HepG2 (cell line): ENCODE measurements around the gene STAT5A. TPM values are rescaled to one million over a fixed set of nuclear protein-coding genes. Genes with fewer than 3 reads are reported as not detected.

Experiments
- ATF1 ChIP-seq: IDR thresholded peaks from 2 replicates; pipeline ENCODE4 v1.6.1; 2016; ENCODE audit warnings: mild to moderate bottlenecking, control low read depth
- ETV5 ChIP-seq: IDR thresholded peaks from 2 replicates; pipeline ENCODE4 v1.6.1; 2018; ENCODE audit warnings: missing biosample characterization, missing genetic modification reagents, inconsistent platforms, borderline replicate concordance
- GABPA ChIP-seq, 2 experiments: IDR thresholded peaks; 2 replicates each; pipeline ENCODE4 v1.6.1; 2011 to 2016; ENCODE audit warnings: low read depth in 2 of 2, low read length in 1 of 2, missing biosample characterization in 1 of 2, missing genetic modification characterization in 1 of 2
- KAT8 ChIP-seq: IDR thresholded peaks from 2 replicates; pipeline ENCODE4 v1.6.1; 2016; ENCODE audit warnings: missing genetic modification reagents, missing compliant biosample characterization
- NR3C1 ChIP-seq: sonication (generic); formaldehyde crosslinking; IDR thresholded peaks from 2 replicates; pipeline ENCODE4 v1.4.0; 2020; ENCODE audit warnings: missing genetic modification reagents
- SAP130 ChIP-seq: IDR thresholded peaks from 2 replicates; pipeline ENCODE4 v1.6.1; 2016; ENCODE audit warnings: low read depth
- SMARCE1 ChIP-seq: fragments of 450-650 bp; IDR thresholded peaks from 2 replicates; pipeline ENCODE4 v1.6.1; 2017; ENCODE audit warnings: borderline replicate concordance
- XRCC5 ChIP-seq: fragments of 200-400 bp; formaldehyde crosslinking; optimal IDR thresholded peaks from 2 replicates; pipeline ENCODE3; 2017; ENCODE audit warnings: mild to moderate bottlenecking, low read length
- ZFP37 ChIP-seq: sonication (generic); formaldehyde crosslinking; IDR thresholded peaks from 2 replicates; pipeline ENCODE4 v1.4.0; 2020; ENCODE audit warnings: missing genetic modification reagents, borderline replicate concordance
- ZNF12 ChIP-seq: sonication (generic); formaldehyde crosslinking; IDR thresholded peaks from 2 replicates; pipeline ENCODE4 v1.5.0; 2020; ENCODE audit warnings: missing genetic modification reagents
- polyA plus RNA-seq, 8 experiments: library from polyadenylated mRNA; depleted of rRNA in 3 of 8; stranded (reverse) in 7 of 8; unstranded in 1 of 8; fragments of >200 nt; fragmentation: Illumina TruSeq in 4 of 8; extraction: Trizol in 4 of 8; gene quantifications; 2 replicates each; pipeline versions ENCODE4 v1.2.1 to v1.2.3, GENCODE V29; 2011 to 2016; ENCODE audit warnings: low read depth in 4 of 8, missing spikeins in 1 of 8, mixed read lengths in 1 of 8; ENCODE audit not compliant: insufficient read depth in 1 of 8
- total RNA-seq, 5 experiments: library from RNA; depleted of rRNA; stranded (reverse); fragments of >200 nt; fragmentation: Illumina TruSeq; extraction: Trizol; gene quantifications; 2 replicates each; pipeline ENCODE4 v1.2.3, GENCODE V29; 2016; ENCODE audit warnings: low read depth in 1 of 5
- TF ChIP-seq, protein P1 (sequence below): sonication (generic); formaldehyde crosslinking; IDR thresholded peaks from 2 replicates; pipeline ENCODE4 v1.4.0; 2020; ENCODE audit warnings: missing genetic modification reagents, borderline replicate concordance
- TF ChIP-seq, protein P2 (sequence below): sonication (generic); formaldehyde crosslinking; IDR thresholded peaks from 2 replicates; pipeline ENCODE4 v1.5.1; 2020; ENCODE audit warnings: missing genetic modification reagents, mild to moderate bottlenecking, borderline replicate concordance
- TF ChIP-seq, protein P3 (sequence below): sonication (generic); formaldehyde crosslinking; IDR thresholded peaks from 2 replicates; pipeline ENCODE4 v1.4.0; 2020; ENCODE audit warnings: missing genetic modification reagents
- TF ChIP-seq, protein P4 (sequence below): IDR thresholded peaks from 2 replicates; pipeline ENCODE4 v1.6.1; 2016; ENCODE audit warnings: low read depth, control low read depth
- TF ChIP-seq, protein P5 (sequence below): sonication (generic); formaldehyde crosslinking; IDR thresholded peaks from 2 replicates; pipeline ENCODE4 v1.5.1; 2020; ENCODE audit warnings: mild to moderate bottlenecking, moderate library complexity, missing genetic modification reagents
- TF ChIP-seq, protein P6 (sequence below): sonication (generic); formaldehyde crosslinking; IDR thresholded peaks from 2 replicates; pipeline ENCODE4 v1.8.0; 2022; ENCODE audit warnings: missing genetic modification reagents, mild to moderate bottlenecking, moderate library complexity, borderline replicate concordance

STAT5A gene
- total and polyA plus RNA-seq, 2 of the 13 experiments (the other 11 are each of a cell fraction or from before 2014, with no cell fraction given), result 1.4 to 4.1 TPM

DNA sequence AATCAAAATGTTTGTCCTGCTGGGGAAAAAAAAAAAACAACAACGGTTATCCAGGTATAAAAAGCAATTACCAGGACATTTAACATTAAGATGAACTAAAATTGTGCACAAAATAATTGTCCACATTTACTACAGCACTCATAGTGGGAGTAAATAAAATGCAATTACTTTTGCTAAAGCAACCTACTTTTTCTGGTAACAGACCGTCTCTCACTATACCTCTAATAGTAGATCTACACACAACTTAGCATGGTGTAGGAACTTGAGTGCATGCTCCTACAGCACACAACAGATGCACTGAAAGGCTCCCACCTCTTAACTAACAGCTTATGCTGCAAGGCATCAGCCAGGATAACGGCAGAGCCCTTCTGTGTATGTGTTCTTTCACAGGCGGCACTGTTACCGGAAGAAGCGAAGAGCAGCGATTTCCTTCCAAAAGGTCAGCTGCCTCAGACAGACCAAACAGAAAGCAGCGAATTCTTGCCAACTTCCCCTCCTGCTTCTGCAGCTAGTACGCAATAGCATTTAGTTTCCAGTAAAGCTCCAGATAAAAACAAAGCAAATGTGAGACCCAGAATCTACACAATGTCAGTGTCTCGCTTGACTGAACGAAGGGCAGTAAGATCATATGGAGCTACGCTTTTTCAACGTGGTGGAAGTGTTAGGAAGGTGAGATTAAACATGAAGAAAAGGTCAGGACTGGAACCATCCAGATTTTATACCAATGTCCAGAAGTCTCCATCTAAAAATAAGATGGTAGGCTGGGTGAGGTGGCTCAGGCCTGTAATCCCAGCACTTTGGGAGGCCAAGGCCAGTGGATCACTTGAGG lies 39.7 kb upstream of the STAT5A start (continued):
- TF ChIP-seq, protein P1, sequence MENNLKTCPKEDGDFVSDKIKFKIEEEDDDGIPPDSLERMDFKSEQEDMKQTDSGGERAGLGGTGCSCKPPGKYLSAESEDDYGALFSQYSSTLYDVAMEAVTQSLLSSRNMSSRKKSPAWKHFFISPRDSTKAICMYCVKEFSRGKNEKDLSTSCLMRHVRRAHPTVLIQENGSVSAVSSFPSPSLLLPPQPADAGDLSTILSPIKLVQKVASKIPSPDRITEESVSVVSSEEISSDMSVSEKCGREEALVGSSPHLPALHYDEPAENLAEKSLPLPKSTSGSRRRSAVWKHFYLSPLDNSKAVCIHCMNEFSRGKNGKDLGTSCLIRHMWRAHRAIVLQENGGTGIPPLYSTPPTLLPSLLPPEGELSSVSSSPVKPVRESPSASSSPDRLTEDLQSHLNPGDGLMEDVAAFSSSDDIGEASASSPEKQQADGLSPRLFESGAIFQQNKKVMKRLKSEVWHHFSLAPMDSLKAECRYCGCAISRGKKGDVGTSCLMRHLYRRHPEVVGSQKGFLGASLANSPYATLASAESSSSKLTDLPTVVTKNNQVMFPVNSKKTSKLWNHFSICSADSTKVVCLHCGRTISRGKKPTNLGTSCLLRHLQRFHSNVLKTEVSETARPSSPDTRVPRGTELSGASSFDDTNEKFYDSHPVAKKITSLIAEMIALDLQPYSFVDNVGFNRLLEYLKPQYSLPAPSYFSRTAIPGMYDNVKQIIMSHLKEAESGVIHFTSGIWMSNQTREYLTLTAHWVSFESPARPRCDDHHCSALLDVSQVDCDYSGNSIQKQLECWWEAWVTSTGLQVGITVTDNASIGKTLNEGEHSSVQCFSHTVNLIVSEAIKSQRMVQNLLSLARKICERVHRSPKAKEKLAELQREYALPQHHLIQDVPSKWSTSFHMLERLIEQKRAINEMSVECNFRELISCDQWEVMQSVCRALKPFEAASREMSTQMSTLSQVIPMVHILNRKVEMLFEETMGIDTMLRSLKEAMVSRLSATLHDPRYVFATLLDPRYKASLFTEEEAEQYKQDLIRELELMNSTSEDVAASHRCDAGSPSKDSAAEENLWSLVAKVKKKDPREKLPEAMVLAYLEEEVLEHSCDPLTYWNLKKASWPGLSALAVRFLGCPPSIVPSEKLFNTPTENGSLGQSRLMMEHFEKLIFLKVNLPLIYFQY (CRISPR knock-in tag), result 0 out of 2 replicates have a peak, but pooled peaks have one; percentile 41
- TF ChIP-seq, protein P2, sequence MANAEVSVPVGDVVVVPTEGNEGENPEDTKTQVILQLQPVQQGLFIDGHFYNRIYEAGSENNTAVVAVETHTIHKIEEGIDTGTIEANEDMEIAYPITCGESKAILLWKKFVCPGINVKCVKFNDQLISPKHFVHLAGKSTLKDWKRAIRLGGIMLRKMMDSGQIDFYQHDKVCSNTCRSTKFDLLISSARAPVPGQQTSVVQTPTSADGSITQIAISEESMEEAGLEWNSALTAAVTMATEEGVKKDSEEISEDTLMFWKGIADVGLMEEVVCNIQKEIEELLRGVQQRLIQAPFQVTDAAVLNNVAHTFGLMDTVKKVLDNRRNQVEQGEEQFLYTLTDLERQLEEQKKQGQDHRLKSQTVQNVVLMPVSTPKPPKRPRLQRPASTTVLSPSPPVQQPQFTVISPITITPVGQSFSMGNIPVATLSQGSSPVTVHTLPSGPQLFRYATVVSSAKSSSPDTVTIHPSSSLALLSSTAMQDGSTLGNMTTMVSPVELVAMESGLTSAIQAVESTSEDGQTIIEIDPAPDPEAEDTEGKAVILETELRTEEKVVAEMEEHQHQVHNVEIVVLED, result peak; percentile 41; the same call in 1 of the 2 replicates
- TF ChIP-seq ETV5 (CRISPR knock-in tag) (peak; percentile 94), XRCC5 (peak; percentile 50), SMARCE1 (no peak), ZNF12 (CRISPR knock-in tag) (peak; percentile 55; the same call in 1 of the 2 replicates), ATF1 (CRISPR knock-in tag) (0 out of 2 replicates have a peak, but pooled peaks have one; percentile 56), SAP130 (CRISPR knock-in tag) (peak; percentile 96), NR3C1 (CRISPR knock-in tag) (no peak), KAT8 (peak; percentile 96), GABPA (IDR thresholded peaks at IDR 0.05; ENCODE audit: low read depth, low read length) (peak; percentile 58), GABPA (CRISPR knock-in tag; IDR thresholded peaks at IDR 0.05; ENCODE audit: low read depth) (peak; percentile 93), ZFP37 (CRISPR knock-in tag) (peak; percentile 34; the same call in 1 of the 2 replicates)
- TF ChIP-seq, protein P3, sequence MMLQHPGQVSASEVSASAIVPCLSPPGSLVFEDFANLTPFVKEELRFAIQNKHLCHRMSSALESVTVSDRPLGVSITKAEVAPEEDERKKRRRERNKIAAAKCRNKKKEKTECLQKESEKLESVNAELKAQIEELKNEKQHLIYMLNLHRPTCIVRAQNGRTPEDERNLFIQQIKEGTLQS (CRISPR knock-in tag), result peak; percentile 49; the same call in 1 of the 2 replicates
- TF ChIP-seq, protein P4, sequence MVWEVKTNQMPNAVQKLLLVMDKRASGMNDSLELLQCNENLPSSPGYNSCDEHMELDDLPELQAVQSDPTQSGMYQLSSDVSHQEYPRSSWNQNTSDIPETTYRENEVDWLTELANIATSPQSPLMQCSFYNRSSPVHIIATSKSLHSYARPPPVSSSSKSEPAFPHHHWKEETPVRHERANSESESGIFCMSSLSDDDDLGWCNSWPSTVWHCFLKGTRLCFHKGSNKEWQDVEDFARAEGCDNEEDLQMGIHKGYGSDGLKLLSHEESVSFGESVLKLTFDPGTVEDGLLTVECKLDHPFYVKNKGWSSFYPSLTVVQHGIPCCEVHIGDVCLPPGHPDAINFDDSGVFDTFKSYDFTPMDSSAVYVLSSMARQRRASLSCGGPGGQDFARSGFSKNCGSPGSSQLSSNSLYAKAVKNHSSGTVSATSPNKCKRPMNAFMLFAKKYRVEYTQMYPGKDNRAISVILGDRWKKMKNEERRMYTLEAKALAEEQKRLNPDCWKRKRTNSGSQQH (CRISPR knock-in tag), result peak; percentile 53
- TF ChIP-seq, protein P5, sequence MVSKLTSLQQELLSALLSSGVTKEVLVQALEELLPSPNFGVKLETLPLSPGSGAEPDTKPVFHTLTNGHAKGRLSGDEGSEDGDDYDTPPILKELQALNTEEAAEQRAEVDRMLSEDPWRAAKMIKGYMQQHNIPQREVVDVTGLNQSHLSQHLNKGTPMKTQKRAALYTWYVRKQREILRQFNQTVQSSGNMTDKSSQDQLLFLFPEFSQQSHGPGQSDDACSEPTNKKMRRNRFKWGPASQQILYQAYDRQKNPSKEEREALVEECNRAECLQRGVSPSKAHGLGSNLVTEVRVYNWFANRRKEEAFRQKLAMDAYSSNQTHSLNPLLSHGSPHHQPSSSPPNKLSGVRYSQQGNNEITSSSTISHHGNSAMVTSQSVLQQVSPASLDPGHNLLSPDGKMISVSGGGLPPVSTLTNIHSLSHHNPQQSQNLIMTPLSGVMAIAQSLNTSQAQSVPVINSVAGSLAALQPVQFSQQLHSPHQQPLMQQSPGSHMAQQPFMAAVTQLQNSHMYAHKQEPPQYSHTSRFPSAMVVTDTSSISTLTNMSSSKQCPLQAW (CRISPR knock-in tag), result peak; percentile 76
- TF ChIP-seq, protein P6, sequence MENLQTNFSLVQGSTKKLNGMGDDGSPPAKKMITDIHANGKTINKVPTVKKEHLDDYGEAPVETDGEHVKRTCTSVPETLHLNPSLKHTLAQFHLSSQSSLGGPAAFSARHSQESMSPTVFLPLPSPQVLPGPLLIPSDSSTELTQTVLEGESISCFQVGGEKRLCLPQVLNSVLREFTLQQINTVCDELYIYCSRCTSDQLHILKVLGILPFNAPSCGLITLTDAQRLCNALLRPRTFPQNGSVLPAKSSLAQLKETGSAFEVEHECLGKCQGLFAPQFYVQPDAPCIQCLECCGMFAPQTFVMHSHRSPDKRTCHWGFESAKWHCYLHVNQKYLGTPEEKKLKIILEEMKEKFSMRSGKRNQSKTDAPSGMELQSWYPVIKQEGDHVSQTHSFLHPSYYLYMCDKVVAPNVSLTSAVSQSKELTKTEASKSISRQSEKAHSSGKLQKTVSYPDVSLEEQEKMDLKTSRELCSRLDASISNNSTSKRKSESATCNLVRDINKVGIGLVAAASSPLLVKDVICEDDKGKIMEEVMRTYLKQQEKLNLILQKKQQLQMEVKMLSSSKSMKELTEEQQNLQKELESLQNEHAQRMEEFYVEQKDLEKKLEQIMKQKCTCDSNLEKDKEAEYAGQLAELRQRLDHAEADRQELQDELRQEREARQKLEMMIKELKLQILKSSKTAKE (CRISPR knock-in tag), result peak; percentile 52; the same call in 1 of the 2 replicates
